ENCODE data around the gene RAF1. TPM values are rescaled to one million over a fixed set of nuclear protein-coding genes. Genes with fewer than 3 reads are reported as not detected.
A peak's percentile ranks its signal among the peaks of the same experiment; 100 is the strongest.

The RAF1 gene
- total RNA-seq, 2 donors from 2014 or later = 140 to 178 TPM

DNA sequence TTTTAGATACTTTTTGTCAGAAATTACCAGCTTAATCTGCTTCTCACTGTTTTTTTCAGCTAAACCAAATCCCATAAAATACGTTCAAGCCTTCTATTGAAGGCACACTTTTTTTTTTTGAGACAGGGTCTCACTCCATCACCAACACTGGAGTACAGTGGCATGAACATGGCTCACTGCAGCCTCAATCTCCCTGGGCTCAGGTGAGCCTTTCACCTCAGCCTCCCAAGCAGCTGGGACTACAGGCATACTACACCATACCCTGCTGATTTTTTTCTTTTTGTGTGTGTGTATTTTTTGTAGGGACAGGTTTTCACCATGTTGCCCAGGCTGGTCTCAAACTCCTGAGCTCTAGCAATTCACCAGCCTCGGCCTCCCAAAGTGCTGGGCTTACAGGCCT is 3.7 kb downstream of the RAF1 start:
- H3K4me3 ChIP-seq = no peak overlapping the region
- H3K9me3 ChIP-seq = no peaks in the 10 kb centered on the region
- H3K27ac ChIP-seq = peak overlapping the region; percentile 99
- DNase-seq (ENCODE audit: low spot score) = no peak
- H3K27me3 ChIP-seq = no peaks in the 10 kb centered on the region
- peaks cover 0 to 68% of the 10 kb centered on the region in 2 donors for H3K4me1 ChIP-seq
- no peaks in the 10 kb centered on the region for H3K36me3 ChIP-seq
- TF ChIP-seq, protein P1, sequence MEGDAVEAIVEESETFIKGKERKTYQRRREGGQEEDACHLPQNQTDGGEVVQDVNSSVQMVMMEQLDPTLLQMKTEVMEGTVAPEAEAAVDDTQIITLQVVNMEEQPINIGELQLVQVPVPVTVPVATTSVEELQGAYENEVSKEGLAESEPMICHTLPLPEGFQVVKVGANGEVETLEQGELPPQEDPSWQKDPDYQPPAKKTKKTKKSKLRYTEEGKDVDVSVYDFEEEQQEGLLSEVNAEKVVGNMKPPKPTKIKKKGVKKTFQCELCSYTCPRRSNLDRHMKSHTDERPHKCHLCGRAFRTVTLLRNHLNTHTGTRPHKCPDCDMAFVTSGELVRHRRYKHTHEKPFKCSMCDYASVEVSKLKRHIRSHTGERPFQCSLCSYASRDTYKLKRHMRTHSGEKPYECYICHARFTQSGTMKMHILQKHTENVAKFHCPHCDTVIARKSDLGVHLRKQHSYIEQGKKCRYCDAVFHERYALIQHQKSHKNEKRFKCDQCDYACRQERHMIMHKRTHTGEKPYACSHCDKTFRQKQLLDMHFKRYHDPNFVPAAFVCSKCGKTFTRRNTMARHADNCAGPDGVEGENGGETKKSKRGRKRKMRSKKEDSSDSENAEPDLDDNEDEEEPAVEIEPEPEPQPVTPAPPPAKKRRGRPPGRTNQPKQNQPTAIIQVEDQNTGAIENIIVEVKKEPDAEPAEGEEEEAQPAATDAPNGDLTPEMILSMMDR (IDR thresholded peaks at IDR 0.05) = no peak

DNA sequence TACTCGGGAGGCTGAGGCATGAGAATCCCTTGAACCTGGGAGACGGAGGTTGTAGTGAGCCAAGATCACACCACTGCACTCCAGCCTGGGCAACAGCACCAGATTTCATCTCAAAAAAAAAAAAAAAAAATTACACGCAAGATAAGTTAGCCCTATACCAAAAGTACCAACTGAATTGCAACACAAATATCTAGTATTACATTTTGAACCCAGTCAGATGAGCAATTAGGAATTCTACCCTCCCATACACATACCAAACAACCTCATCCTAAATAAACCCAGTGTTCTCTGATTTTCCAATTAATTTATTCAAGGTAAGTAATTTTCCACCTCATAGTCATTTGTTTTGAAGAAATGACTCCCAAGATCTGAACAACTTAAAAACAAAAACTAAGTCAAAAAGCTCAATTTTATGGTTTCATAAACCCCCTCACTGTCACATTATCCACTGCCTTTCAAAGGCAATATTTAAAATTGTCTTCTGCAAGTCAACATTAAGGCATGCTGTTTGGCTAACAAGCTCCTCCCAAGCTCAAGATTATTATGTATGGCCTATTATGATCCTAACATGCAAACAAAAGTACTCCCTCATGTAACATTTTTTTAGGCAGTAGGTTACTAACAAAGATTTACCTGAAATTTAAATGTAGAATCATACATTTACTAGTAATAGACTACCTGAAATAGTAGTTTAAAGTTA is 4.5 kb downstream of the RAF1 start:
- TF ChIP-seq, protein P1 (IDR thresholded peaks at IDR 0.05) = no peak
- Histone ChIP-seq H3K4me3 (no peak overlapping the region), H3K9me3 (no peaks in the 10 kb centered on the region), H3K27me3 (no peaks in the 10 kb centered on the region), H3K36me3 (no peaks in the 10 kb centered on the region), H3K27ac (peak overlapping the region; percentile 99), H3K4me1 (peaks cover 0 to 74% of the 10 kb centered on the region in 2 donors)
- no peak for DNase-seq (ENCODE audit: low spot score)

DNA sequence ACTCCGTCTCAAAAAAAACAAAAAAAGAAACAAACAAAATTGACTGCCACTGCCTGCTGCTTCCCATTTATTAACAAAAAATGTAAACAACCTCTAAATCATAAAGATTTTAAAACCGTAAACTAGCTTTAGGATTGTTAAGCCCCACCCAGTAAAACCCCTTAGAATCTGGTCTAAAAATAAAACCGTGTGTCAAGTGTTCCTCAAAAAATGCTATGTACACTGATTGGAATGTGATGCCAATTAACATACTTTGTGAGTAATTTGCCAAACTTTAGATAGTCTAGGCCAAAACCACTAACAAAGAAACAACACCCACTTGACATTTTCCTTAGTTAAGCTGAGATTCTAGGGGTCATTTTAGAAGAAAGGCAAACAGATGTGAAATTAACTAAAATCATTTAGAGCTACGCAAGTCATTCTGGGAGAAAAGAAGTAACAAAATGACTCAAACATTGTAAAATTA is 5.3 kb downstream of the RAF1 start:
- no peaks in the 10 kb centered on the region for H3K36me3 ChIP-seq
- no peak overlapping the region for H3K4me3 ChIP-seq
- H3K9me3 ChIP-seq = no peaks in the 10 kb centered on the region
- DNase-seq (ENCODE audit: low spot score) = no peak
- H3K27me3 ChIP-seq = no peaks in the 10 kb centered on the region
- H3K4me1 ChIP-seq = peaks cover 0 to 76% of the 10 kb centered on the region in 2 donors
- TF ChIP-seq, protein P1 (IDR thresholded peaks at IDR 0.05) = no peak
- peak overlapping the region; percentile 99 for H3K27ac ChIP-seq

DNA sequence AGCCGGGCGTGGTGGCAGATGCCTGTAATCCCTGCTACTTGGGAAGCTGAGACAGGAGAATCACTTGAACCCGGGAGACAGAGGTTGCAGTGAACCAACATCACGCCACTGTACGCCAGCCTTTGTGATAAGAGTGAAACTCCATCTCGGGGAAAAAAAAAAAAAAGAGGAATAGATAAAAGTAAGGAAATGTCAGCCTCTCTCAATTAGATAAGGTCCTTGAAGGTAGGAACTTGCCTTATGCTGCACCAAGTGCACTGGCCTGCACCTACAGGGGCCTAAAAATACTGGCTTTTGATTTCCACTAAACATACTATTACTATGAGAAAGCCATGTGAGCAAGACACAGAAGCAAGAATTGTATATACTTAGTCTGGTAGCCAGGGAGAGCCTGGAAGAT is 7.1 kb downstream of the RAF1 start:
- peak overlapping the region; percentile 7 to 99 for H3K27ac ChIP-seq
- DNase-seq (ENCODE audit: low spot score) = peak; percentile 21
- TF ChIP-seq, protein P1 (IDR thresholded peaks at IDR 0.05) = no peak
- no peaks in the 10 kb centered on the region for H3K27me3 ChIP-seq
- H3K36me3 ChIP-seq = no peaks in the 10 kb centered on the region
- no peak overlapping the region for H3K4me3 ChIP-seq
- no peaks in the 10 kb centered on the region for H3K9me3 ChIP-seq
- H3K4me1 ChIP-seq = peaks cover 0 to 84% of the 10 kb centered on the region in 2 donors

DNA sequence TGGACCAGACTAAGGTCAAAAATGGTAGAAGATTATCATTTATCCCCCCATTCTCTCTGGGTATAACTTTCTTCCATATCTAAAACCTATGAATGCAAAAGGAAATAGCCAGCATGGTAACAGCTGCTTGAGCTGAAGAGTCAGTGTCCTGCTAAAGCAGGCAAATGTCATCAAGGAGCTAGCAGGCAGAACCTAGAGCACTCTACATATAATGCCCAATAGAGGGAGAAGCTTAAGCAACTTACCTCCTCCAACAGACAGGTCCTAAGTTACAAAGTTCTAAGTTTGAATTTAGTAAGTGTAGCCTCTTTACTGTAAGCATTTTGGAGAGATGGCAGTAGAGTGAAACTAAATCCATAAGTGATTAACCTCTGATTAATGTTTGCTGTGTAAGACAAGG is 7.7 kb downstream of the RAF1 start:
- Histone ChIP-seq H3K27me3 (no peaks in the 10 kb centered on the region), H3K36me3 (no peaks in the 10 kb centered on the region), H3K9me3 (no peaks in the 10 kb centered on the region), H3K27ac (peak overlapping the region; percentile 5 to 99), H3K4me1 (peaks cover 0 to 83% of the 10 kb centered on the region in 2 donors), H3K4me3 (no peak overlapping the region)
- TF ChIP-seq, protein P1 (IDR thresholded peaks at IDR 0.05) = no peak
- no peak for DNase-seq (ENCODE audit: low spot score)

DNA sequence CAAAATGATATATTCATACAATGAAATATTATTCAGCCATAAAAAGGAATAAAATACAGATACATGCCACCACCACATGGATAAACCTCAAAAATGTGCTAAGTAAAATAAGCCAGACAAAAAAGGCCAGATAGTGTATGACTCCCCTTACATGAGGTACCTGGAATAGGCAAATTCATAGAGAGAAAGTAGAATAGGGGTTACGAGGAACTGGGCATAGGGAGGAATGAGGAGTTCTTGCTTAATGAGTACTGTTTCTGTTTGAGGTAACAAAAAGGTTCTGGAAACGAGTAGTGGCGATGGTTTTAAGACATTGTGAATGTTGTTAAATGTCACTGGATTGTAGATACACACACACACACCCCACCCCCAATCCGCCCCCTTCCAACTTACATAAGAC is 8.2 kb downstream of the RAF1 start:
- no peak overlapping the region for H3K4me3 ChIP-seq
- DNase-seq (ENCODE audit: low spot score) = peak; percentile 13
- H3K36me3 ChIP-seq = no peaks in the 10 kb centered on the region
- TF ChIP-seq, protein P1 (IDR thresholded peaks at IDR 0.05) = no peak
- peak overlapping the region; percentile 5 to 99 for H3K27ac ChIP-seq
- no peaks in the 10 kb centered on the region for H3K9me3 ChIP-seq
- no peaks in the 10 kb centered on the region for H3K27me3 ChIP-seq
- peaks cover 0 to 78% of the 10 kb centered on the region in 2 donors for H3K4me1 ChIP-seq

All from right atrium auricular region (tissue), 2 donors.